Suprapubic skin (tissue), 4 donors: Measurements from ENCODE around the gene SUPT6H.

Source experiments
- CTCF ChIP-seq, 2 donors: fragments of 200-600 bp in 1 of 2; fragments of 450-650 bp in 1 of 2; sonication (generic) in 1 of 2; IDR thresholded peaks; one replicate each; pipeline ENCODE4 v1.5.1; 2016 to 2019; ENCODE audit warnings: antibody characterized with exemption in 2 of 2, mild to moderate bottlenecking in 1 of 2, moderate library complexity in 1 of 2
- EP300 ChIP-seq: sonication (generic); formaldehyde crosslinking; IDR thresholded peaks from one replicate; pipeline ENCODE4 v1.6.1; 2017; ENCODE audit warnings: antibody characterized with exemption
- POLR2A ChIP-seq, 2 donors: fragments of 450-650 bp; IDR thresholded peaks; one replicate each; pipeline ENCODE4 v1.6.1; 2017; ENCODE audit warnings: antibody characterized with exemption in 2 of 2, mild to moderate bottlenecking in 2 of 2, moderate library complexity in 2 of 2
- POLR2AphosphoS5 ChIP-seq, 3 donors: sonication (generic); formaldehyde crosslinking; IDR thresholded peaks; one replicate each; pipeline ENCODE4 v1.6.1; 2017; ENCODE audit warnings: antibody characterized with exemption in 3 of 3

GRCh38 chr17:28728364-28729200, 66.6 kb downstream of the SUPT6H start, which contains the start of gene NEK8:
- no peak for TF ChIP-seq POLR2A (IDR thresholded peaks at IDR 0.05)
- no peak for TF ChIP-seq CTCF (IDR thresholded peaks at IDR 0.05)
- TF ChIP-seq POLR2AphosphoS5 (IDR thresholded peaks at IDR 0.05) = peak in 1 of 3 donors; percentile 30
- TF ChIP-seq EP300 = no peak
